KMS-11 (cell line): ENCODE data around the gene CRHBP.

Experiments
- H2AFZ ChIP-seq: fragments of 200-600 bp; sonication (generic); 2 replicates; pipeline ENCODE4 v1.6.1; 2016; ENCODE audit warnings: antibody characterized with exemption, mixed run types, low read depth
- H3K27ac ChIP-seq: fragments of 200-600 bp; sonication (generic); 2 replicates; pipeline ENCODE4 v1.6.1; 2016; ENCODE audit warnings: mild to moderate bottlenecking, mixed run types
- H3K27me3 ChIP-seq: fragments of 200-600 bp; sonication (generic); 2 replicates; pipeline ENCODE4 v1.6.1; 2017; ENCODE audit warnings: mild to moderate bottlenecking, low read depth, mixed run types, moderate library complexity; ENCODE audit not compliant: insufficient read depth
- H3K36me3 ChIP-seq: fragments of 200-600 bp; sonication (generic); 2 replicates; pipeline ENCODE4 v1.6.1; 2017; ENCODE audit warnings: mild to moderate bottlenecking, mixed run types; ENCODE audit not compliant: insufficient read depth
- H3K4me1 ChIP-seq: fragments of 200-600 bp; sonication (generic); 2 replicates; pipeline ENCODE4 v1.6.1; 2016; ENCODE audit warnings: mild to moderate bottlenecking, low read depth, mixed run types; ENCODE audit not compliant: poor library complexity, severe bottlenecking
- H3K4me2 ChIP-seq: fragments of 200-600 bp; sonication (generic); 2 replicates; pipeline ENCODE4 v1.7.0; 2016; ENCODE audit warnings: mild to moderate bottlenecking, mixed run types
- H3K4me3 ChIP-seq: fragments of 200-600 bp; sonication (generic); IDR thresholded peaks from 2 replicates; pipeline ENCODE4 v1.6.1; 2017; ENCODE audit warnings: low read depth, low read length, mixed read lengths; ENCODE audit not compliant: insufficient read depth
- H3K79me2 ChIP-seq: fragments of 200-600 bp; sonication (generic); 2 replicates; pipeline ENCODE4 v1.6.1; 2016; ENCODE audit warnings: low read depth, mixed run types; ENCODE audit not compliant: insufficient read depth
- H3K9ac ChIP-seq: fragments of 200-600 bp; sonication (generic); 2 replicates; pipeline ENCODE4 v1.6.1; 2016; ENCODE audit warnings: mild to moderate bottlenecking, mixed run types
- H4K20me1 ChIP-seq: fragments of 200-600 bp; sonication (generic); 2 replicates; pipeline ENCODE4 v1.6.1; 2016; ENCODE audit warnings: mild to moderate bottlenecking, mixed run types; ENCODE audit not compliant: insufficient read depth
- TF ChIP-seq, protein P1 (sequence below): fragments of 200-600 bp; sonication (generic); conservative IDR thresholded peaks from 2 replicates; pipeline ENCODE4 v1.6.1; 2017; ENCODE audit warnings: low read depth, mild to moderate bottlenecking, antibody characterized with exemption, low read length, moderate library complexity, mixed read lengths

CRHBP gene

DNA sequence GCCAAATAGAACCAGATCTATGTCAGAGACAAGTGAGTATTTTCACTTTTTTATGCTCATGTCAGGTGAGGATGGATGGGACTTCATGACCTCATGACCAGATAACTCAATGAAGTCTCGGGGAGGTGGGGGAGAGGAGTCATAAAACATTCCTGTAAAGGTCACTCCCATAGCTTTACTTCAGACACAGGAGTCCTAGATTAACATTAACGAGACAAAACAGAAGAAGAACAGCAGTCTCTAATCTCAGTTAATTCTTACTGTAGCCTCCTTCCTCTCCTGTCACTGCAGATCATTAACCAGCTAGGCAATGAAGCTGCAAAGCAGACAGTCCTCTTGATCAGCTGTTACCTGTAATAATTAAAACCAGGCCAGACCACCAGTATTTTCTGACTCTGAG is 11.2 kb downstream of the CRHBP start:
- H4K20me1 ChIP-seq, result 0 out of 2 replicates have a peak, but pooled peaks cover 2% of the 10 kb centered on the region
- H3K27me3 ChIP-seq, result peaks cover 9% of the 10 kb centered on the region; the same call in 1 of the 2 replicates
- no peak overlapping the region for H3K4me3 ChIP-seq
- no peak overlapping the region for H2AFZ ChIP-seq
- no peaks in the 10 kb centered on the region for H3K36me3 ChIP-seq
- peaks cover 27% of the 10 kb centered on the region for H3K4me1 ChIP-seq
- H3K9ac ChIP-seq, result no peak overlapping the region
- H3K27ac ChIP-seq, result no peak overlapping the region
- H3K4me2 ChIP-seq, result no peak overlapping the region
- TF ChIP-seq, protein P1, sequence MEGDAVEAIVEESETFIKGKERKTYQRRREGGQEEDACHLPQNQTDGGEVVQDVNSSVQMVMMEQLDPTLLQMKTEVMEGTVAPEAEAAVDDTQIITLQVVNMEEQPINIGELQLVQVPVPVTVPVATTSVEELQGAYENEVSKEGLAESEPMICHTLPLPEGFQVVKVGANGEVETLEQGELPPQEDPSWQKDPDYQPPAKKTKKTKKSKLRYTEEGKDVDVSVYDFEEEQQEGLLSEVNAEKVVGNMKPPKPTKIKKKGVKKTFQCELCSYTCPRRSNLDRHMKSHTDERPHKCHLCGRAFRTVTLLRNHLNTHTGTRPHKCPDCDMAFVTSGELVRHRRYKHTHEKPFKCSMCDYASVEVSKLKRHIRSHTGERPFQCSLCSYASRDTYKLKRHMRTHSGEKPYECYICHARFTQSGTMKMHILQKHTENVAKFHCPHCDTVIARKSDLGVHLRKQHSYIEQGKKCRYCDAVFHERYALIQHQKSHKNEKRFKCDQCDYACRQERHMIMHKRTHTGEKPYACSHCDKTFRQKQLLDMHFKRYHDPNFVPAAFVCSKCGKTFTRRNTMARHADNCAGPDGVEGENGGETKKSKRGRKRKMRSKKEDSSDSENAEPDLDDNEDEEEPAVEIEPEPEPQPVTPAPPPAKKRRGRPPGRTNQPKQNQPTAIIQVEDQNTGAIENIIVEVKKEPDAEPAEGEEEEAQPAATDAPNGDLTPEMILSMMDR, result no peak
- H3K79me2 ChIP-seq, result no peaks in the 10 kb centered on the region

- H3K4me1 ChIP-seq, result no peaks in the 10 kb centered on the region
- no peak overlapping the region for H3K27ac ChIP-seq
- no peak overlapping the region for H3K4me3 ChIP-seq
- TF ChIP-seq, protein P1, result no peak
- H3K9ac ChIP-seq, result no peak overlapping the region
- no peaks in the 10 kb centered on the region for H3K79me2 ChIP-seq
- H2AFZ ChIP-seq, result no peak overlapping the region
- no peaks in the 10 kb centered on the region for H4K20me1 ChIP-seq
- H3K27me3 ChIP-seq, result no peaks in the 10 kb centered on the region
- no peaks in the 10 kb centered on the region for H3K36me3 ChIP-seq
- no peak overlapping the region for H3K4me2 ChIP-seq
Observed at GRCh38 chr5:76971511-76971910, 18.7 kb downstream of the CRHBP start.

- no peak overlapping the region for H3K27ac ChIP-seq
- no peak overlapping the region for H3K9ac ChIP-seq
- H2AFZ ChIP-seq, result no peak overlapping the region
- H3K4me1 ChIP-seq, result no peaks in the 10 kb centered on the region
- H3K4me3 ChIP-seq, result no peak overlapping the region
- H3K79me2 ChIP-seq, result no peaks in the 10 kb centered on the region
- no peak overlapping the region for H3K4me2 ChIP-seq
- TF ChIP-seq, protein P1, result no peak
- no peaks in the 10 kb centered on the region for H3K36me3 ChIP-seq
- H3K27me3 ChIP-seq, result no peaks in the 10 kb centered on the region
- no peaks in the 10 kb centered on the region for H4K20me1 ChIP-seq
Observed at GRCh38 chr5:76972689-76973088, 19.8 kb downstream of the CRHBP start.

GRCh38 chr5:76974785-76975184 is 21.9 kb downstream of the CRHBP start:
- Histone ChIP-seq H3K27me3 (no peaks in the 10 kb centered on the region), H3K79me2 (no peaks in the 10 kb centered on the region), H2AFZ (no peak overlapping the region), H3K4me1 (no peaks in the 10 kb centered on the region), H3K9ac (no peak overlapping the region), H3K27ac (no peak overlapping the region), H3K4me3 (no peak overlapping the region), H3K4me2 (no peak overlapping the region), H3K36me3 (no peaks in the 10 kb centered on the region), H4K20me1 (no peaks in the 10 kb centered on the region)
- TF ChIP-seq, protein P1, result no peak

GRCh38 chr5:76978869-76979268 is 26.0 kb downstream of the CRHBP start:
- no peaks in the 10 kb centered on the region for H4K20me1 ChIP-seq
- H2AFZ ChIP-seq, result no peak overlapping the region
- H3K4me1 ChIP-seq, result no peaks in the 10 kb centered on the region
- H3K4me3 ChIP-seq, result no peak overlapping the region
- no peak overlapping the region for H3K27ac ChIP-seq
- TF ChIP-seq, protein P1, result no peak
- no peaks in the 10 kb centered on the region for H3K79me2 ChIP-seq
- no peaks in the 10 kb centered on the region for H3K27me3 ChIP-seq
- H3K9ac ChIP-seq, result no peak overlapping the region
- H3K36me3 ChIP-seq, result no peaks in the 10 kb centered on the region
- H3K4me2 ChIP-seq, result no peak overlapping the region
